ENCODE data around the gene CFHR4.
"Not testable (repeated sequence)": the region's sequence is repeated elsewhere in the genome, so short reads cannot be mapped to it uniquely, and the experiment has no call there.

Gene CFHR4

GRCh38 chr1:196943568-196943967, 55.7 kb downstream of the CFHR4 start, which contains the start of gene CFHR2:
TSS of gene CFHR2 (plus strand) at chr1:196943738. CDS start at chr1:196943881, 143 bp downstream.
- not testable (repeated sequence) for DNase-seq

- DNase-seq: no peak
Measured at GRCh38 chr1:196951711-196952394, 64.0 kb downstream of the CFHR4 start.

GRCh38 chr1:196954778-196955177, 66.9 kb downstream of the CFHR4 start:
- DNase-seq: no peak

- DNase-seq: no peak
Measured at GRCh38 chr1:196955926-196956325, 68.1 kb downstream of the CFHR4 start.

- no peak for DNase-seq
Measured at GRCh38 chr1:196960854-196961253, 73.0 kb downstream of the CFHR4 start.
